ENCODE results near the gene SULT2A1.

SULT2A1 gene

GRCh38 chr19:47854459-47854858, 31.7 kb downstream of the SULT2A1 start:
- Histone ChIP-seq H3K9me2 (replicated peaks; ENCODE audit: insufficient read depth, low read length) (no peaks in the 10 kb centered on the region), H3K9ac (ENCODE audit: low read length) (no peak overlapping the region), H4K20me1 (ENCODE audit: low read depth, low read length) (no peaks in the 10 kb centered on the region), H3K79me2 (ENCODE audit: insufficient read depth, low read length) (no peaks in the 10 kb centered on the region), H3K4me3 (ENCODE audit: insufficient read depth, low read length, poor library complexity, severe bottlenecking) (no peak overlapping the region), H3K27me3 (ENCODE audit: low read length) (no peaks in the 10 kb centered on the region), H3K27ac (ENCODE audit: low read depth, low read length) (no peak overlapping the region), H3K4me2 (ENCODE audit: low read depth, low read length, poor library complexity, severe bottlenecking) (no peak overlapping the region), H3F3A (ENCODE audit: insufficient read depth) (no peaks in the 10 kb centered on the region), H2AFZ (ENCODE audit: low read depth, low read length, severe bottlenecking) (no peak overlapping the region), H3K36me3 (ENCODE audit: low read length) (no peaks in the 10 kb centered on the region), H3K9me3 (ENCODE audit: insufficient read depth, low read length) (no peaks in the 10 kb centered on the region)
- TF ChIP-seq CTCF (IDR thresholded peaks at IDR 0.05; ENCODE audit: insufficient read depth, low read length, poor library complexity, severe bottlenecking) (no peak), EZH2phosphoT487 (conservative IDR thresholded peaks at IDR 0.05; ENCODE audit: low read length) (no peak)

- H3K9me2 ChIP-seq (replicated peaks; ENCODE audit: insufficient read depth, low read length) = no peaks in the 10 kb centered on the region
- no peaks in the 10 kb centered on the region for H3K27me3 ChIP-seq (ENCODE audit: low read length)
- no peaks in the 10 kb centered on the region for H3K9me3 ChIP-seq (ENCODE audit: insufficient read depth, low read length)
- no peak overlapping the region for H3K4me2 ChIP-seq (ENCODE audit: low read depth, low read length, poor library complexity, severe bottlenecking)
- no peaks in the 10 kb centered on the region for H3K36me3 ChIP-seq (ENCODE audit: low read length)
- H3K9ac ChIP-seq (ENCODE audit: low read length) = no peak overlapping the region
- H3F3A ChIP-seq (ENCODE audit: insufficient read depth) = no peaks in the 10 kb centered on the region
- TF ChIP-seq EZH2phosphoT487 (conservative IDR thresholded peaks at IDR 0.05; ENCODE audit: low read length) (no peak), CTCF (IDR thresholded peaks at IDR 0.05; ENCODE audit: insufficient read depth, low read length, poor library complexity, severe bottlenecking) (no peak)
- H4K20me1 ChIP-seq (ENCODE audit: low read depth, low read length) = no peaks in the 10 kb centered on the region
- H3K27ac ChIP-seq (ENCODE audit: low read depth, low read length) = no peak overlapping the region
- H2AFZ ChIP-seq (ENCODE audit: low read depth, low read length, severe bottlenecking) = no peak overlapping the region
- no peaks in the 10 kb centered on the region for H3K79me2 ChIP-seq (ENCODE audit: insufficient read depth, low read length)
- H3K4me3 ChIP-seq (ENCODE audit: insufficient read depth, low read length, poor library complexity, severe bottlenecking) = no peak overlapping the region
Observed at GRCh38 chr19:47853003-47853402, 33.1 kb downstream of the SULT2A1 start.

- TF ChIP-seq CTCF (IDR thresholded peaks at IDR 0.05; ENCODE audit: insufficient read depth, low read length, poor library complexity, severe bottlenecking) = peak; percentile 11
- no peak for TF ChIP-seq EZH2phosphoT487 (conservative IDR thresholded peaks at IDR 0.05; ENCODE audit: low read length)
- no peaks in the 10 kb centered on the region for H3F3A ChIP-seq (ENCODE audit: insufficient read depth)
- no peak overlapping the region for H3K4me3 ChIP-seq (ENCODE audit: insufficient read depth, low read length, poor library complexity, severe bottlenecking)
- H3K9me3 ChIP-seq (ENCODE audit: insufficient read depth, low read length) = no peaks in the 10 kb centered on the region
- H2AFZ ChIP-seq (ENCODE audit: low read depth, low read length, severe bottlenecking) = no peak overlapping the region
- no peaks in the 10 kb centered on the region for H3K36me3 ChIP-seq (ENCODE audit: low read length)
- H3K9me2 ChIP-seq (replicated peaks; ENCODE audit: insufficient read depth, low read length) = no peaks in the 10 kb centered on the region
- H3K4me2 ChIP-seq (ENCODE audit: low read depth, low read length, poor library complexity, severe bottlenecking) = no peak overlapping the region
- H3K79me2 ChIP-seq (ENCODE audit: insufficient read depth, low read length) = no peaks in the 10 kb centered on the region
- H4K20me1 ChIP-seq (ENCODE audit: low read depth, low read length) = no peaks in the 10 kb centered on the region
- no peak overlapping the region for H3K27ac ChIP-seq (ENCODE audit: low read depth, low read length)
- H3K9ac ChIP-seq (ENCODE audit: low read length) = no peak overlapping the region
- H3K27me3 ChIP-seq (ENCODE audit: low read length) = no peaks in the 10 kb centered on the region
Observed at GRCh38 chr19:47848823-47849473, 37.2 kb downstream of the SULT2A1 start.

All from SU-DHL-6 (cell line).